K562 (cell line): Measurements from ENCODE around the gene CDNF. TPM values are rescaled to one million over a fixed set of nuclear protein-coding genes. Genes with fewer than 3 reads are reported as not detected.

Experiments used
- CEBPG ChIP-seq, 3 experiments: fragments of 200-800 bp in 1 of 3; sonication (Bioruptor generic) in 1 of 3; sonication (generic) in 1 of 3; formaldehyde crosslinking in 1 of 3; IDR thresholded peaks in 2 of 3; conservative IDR thresholded peaks in 1 of 3; 2 replicates each; pipeline versions ENCODE4 v1.6.1 to v1.8.0; 2016 to 2022; ENCODE audit warnings: missing compliant biosample characterization in 2 of 3, missing genetic modification characterization in 2 of 3, mild to moderate bottlenecking in 1 of 3, missing genetic modification reagents in 1 of 3
- CHD1 ChIP-seq: fragments of 200-600 bp; sonication (generic); IDR thresholded peaks from one replicate; pipeline ENCODE4 v1.6.1; 2012; ENCODE audit warnings: mild to moderate bottlenecking, moderate library complexity, low read length, inconsistent platforms
- FOXJ2 ChIP-seq: fragments of 200-800 bp; sonication (Bioruptor generic); IDR thresholded peaks from 2 replicates; pipeline ENCODE4 v1.6.1; 2016; ENCODE audit warnings: missing genetic modification characterization, missing compliant biosample characterization
- HNRNPLL ChIP-seq: fragments of 200-400 bp; formaldehyde crosslinking; IDR thresholded peaks from 2 replicates; pipeline ENCODE4 v1.6.1; 2017; ENCODE audit warnings: low read length, low read depth, mild to moderate bottlenecking; ENCODE audit not compliant: poor library complexity, severe bottlenecking
- NEUROD1 ChIP-seq: fragments of 150-350 bp; IDR thresholded peaks from 2 replicates; pipeline ENCODE4 v1.6.1; 2014; ENCODE audit warnings: borderline replicate concordance, low read length, low read depth; ENCODE audit not compliant: partially characterized antibody
- RBM17 ChIP-seq: fragments of 200-400 bp; formaldehyde crosslinking; IDR thresholded peaks from 2 replicates; pipeline ENCODE4 v1.6.1; 2017; ENCODE audit warnings: low read depth, mild to moderate bottlenecking, low read length, borderline replicate concordance
- SAP30 ChIP-seq: fragments of 200-600 bp; sonication (generic); IDR thresholded peaks from 2 replicates; pipeline ENCODE4 v1.6.1; 2012; ENCODE audit warnings: borderline replicate concordance, low read depth, mild to moderate bottlenecking, moderate library complexity, low read length, control low read depth, inconsistent platforms; ENCODE audit not compliant: insufficient read depth, poor library complexity, severe bottlenecking
- VEZF1 ChIP-seq: fragments of 200-800 bp; sonication (Bioruptor generic); IDR thresholded peaks from 2 replicates; pipeline ENCODE4 v1.6.1; 2017; ENCODE audit warnings: missing genetic modification characterization, missing compliant biosample characterization
- polyA plus RNA-seq, 8 experiments: library from polyadenylated mRNA; depleted of rRNA in 4 of 8; stranded (reverse) in 5 of 8; unstranded in 3 of 8; fragments of >200 nt; fragmentation: Nextera tagmentation in 2 of 8; fragmentation: Illumina TruSeq in 1 of 8; extraction: Ambion mirVana in 2 of 8; extraction: Trizol in 1 of 8; gene quantifications; 2 replicates each; pipeline versions ENCODE4 v1.2.1 to v1.2.3, GENCODE V29; 2011 to 2014; ENCODE audit warnings: inconsistent platforms in 1 of 8, missing spikeins in 1 of 8
- total RNA-seq, 7 experiments: library from RNA; depleted of rRNA in 6 of 7; stranded (reverse); fragments of >200 nt in 6 of 7; fragmentation: Illumina TruSeq in 2 of 7; extraction: Trizol in 2 of 7; gene quantifications; 2 replicates each; pipeline versions ENCODE4 v1.2.1 to v1.2.3, GENCODE V29; 2011 to 2021; ENCODE audit warnings: low replicate concordance in 1 of 7
- TF ChIP-seq, protein P1 (sequence below): fragments of 450-650 bp; conservative IDR thresholded peaks from 2 replicates; pipeline ENCODE4 v1.6.1; 2016; ENCODE audit warnings: missing genetic modification characterization, low read depth, mild to moderate bottlenecking, missing compliant biosample characterization, moderate library complexity
- TF ChIP-seq, protein P2 (sequence below): fragments of 250-450 bp; sonication (Bioruptor Pico); IDR thresholded peaks from 2 replicates; pipeline ENCODE4 v1.8.0; 2022; ENCODE audit warnings: inconsistent platforms, mild to moderate bottlenecking, moderate library complexity, borderline replicate concordance
- TF ChIP-seq, protein P3 (sequence below): fragments of 200-800 bp; sonication (Bioruptor generic); IDR thresholded peaks from 2 replicates; pipeline ENCODE4 v1.6.1; 2017; ENCODE audit warnings: missing genetic modification characterization, missing compliant biosample characterization

The CDNF gene
- total and polyA plus RNA-seq, 9 of the 15 experiments (the other 6 are each of a cell fraction or from before 2014, with no cell fraction given): 0.18 to 1.6 (median 0.61) TPM

- peak; percentile 46; the same call in 1 of the 2 replicates for TF ChIP-seq VEZF1 (CRISPR knock-in tag)
- TF ChIP-seq, protein P1, sequence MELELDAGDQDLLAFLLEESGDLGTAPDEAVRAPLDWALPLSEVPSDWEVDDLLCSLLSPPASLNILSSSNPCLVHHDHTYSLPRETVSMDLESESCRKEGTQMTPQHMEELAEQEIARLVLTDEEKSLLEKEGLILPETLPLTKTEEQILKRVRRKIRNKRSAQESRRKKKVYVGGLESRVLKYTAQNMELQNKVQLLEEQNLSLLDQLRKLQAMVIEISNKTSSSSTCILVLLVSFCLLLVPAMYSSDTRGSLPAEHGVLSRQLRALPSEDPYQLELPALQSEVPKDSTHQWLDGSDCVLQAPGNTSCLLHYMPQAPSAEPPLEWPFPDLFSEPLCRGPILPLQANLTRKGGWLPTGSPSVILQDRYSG (tag): no peak
- TF ChIP-seq HNRNPLL: peak; percentile 80
- no peak for TF ChIP-seq FOXJ2
- TF ChIP-seq RBM17: no peak
- TF ChIP-seq SAP30: peak; percentile 70
- TF ChIP-seq, protein P2, sequence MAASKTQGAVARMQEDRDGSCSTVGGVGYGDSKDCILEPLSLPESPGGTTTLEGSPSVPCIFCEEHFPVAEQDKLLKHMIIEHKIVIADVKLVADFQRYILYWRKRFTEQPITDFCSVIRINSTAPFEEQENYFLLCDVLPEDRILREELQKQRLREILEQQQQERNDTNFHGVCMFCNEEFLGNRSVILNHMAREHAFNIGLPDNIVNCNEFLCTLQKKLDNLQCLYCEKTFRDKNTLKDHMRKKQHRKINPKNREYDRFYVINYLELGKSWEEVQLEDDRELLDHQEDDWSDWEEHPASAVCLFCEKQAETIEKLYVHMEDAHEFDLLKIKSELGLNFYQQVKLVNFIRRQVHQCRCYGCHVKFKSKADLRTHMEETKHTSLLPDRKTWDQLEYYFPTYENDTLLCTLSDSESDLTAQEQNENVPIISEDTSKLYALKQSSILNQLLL: no peak
- peak; percentile 85 for TF ChIP-seq CEBPG (CRISPR knock-in tag; IDR thresholded peaks at IDR 0.05)
- peak; percentile 85 to 94 for TF ChIP-seq CEBPG (tag; conservative IDR thresholded peaks at IDR 0.05 in 1 of 2, IDR thresholded peaks at IDR 0.05 in 1 of 2)
- TF ChIP-seq CHD1: no peak
- peak; percentile 16 for TF ChIP-seq NEUROD1
- TF ChIP-seq, protein P3, sequence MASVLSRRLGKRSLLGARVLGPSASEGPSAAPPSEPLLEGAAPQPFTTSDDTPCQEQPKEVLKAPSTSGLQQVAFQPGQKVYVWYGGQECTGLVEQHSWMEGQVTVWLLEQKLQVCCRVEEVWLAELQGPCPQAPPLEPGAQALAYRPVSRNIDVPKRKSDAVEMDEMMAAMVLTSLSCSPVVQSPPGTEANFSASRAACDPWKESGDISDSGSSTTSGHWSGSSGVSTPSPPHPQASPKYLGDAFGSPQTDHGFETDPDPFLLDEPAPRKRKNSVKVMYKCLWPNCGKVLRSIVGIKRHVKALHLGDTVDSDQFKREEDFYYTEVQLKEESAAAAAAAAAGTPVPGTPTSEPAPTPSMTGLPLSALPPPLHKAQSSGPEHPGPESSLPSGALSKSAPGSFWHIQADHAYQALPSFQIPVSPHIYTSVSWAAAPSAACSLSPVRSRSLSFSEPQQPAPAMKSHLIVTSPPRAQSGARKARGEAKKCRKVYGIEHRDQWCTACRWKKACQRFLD (CRISPR knock-in tag): no peak
Observed at GRCh38 chr10:14837757-14838581, at the start of gene CDNF, which contains the start of the genes HSPA14 and MSANTD7 (continued).
